ENCODE measurements around the gene SRGAP2B. TPM values are rescaled to one million over a fixed set of nuclear protein-coding genes. Genes with fewer than 3 reads are reported as not detected.
"Not testable (repeated sequence)": the region's sequence is repeated elsewhere in the genome, so short reads cannot be mapped to it uniquely, and the experiment has no call there.

The SRGAP2B gene
- total RNA-seq, 4 donors from 2014 or later: 11.8 to 44.6 (median 20.3) TPM

DNA sequence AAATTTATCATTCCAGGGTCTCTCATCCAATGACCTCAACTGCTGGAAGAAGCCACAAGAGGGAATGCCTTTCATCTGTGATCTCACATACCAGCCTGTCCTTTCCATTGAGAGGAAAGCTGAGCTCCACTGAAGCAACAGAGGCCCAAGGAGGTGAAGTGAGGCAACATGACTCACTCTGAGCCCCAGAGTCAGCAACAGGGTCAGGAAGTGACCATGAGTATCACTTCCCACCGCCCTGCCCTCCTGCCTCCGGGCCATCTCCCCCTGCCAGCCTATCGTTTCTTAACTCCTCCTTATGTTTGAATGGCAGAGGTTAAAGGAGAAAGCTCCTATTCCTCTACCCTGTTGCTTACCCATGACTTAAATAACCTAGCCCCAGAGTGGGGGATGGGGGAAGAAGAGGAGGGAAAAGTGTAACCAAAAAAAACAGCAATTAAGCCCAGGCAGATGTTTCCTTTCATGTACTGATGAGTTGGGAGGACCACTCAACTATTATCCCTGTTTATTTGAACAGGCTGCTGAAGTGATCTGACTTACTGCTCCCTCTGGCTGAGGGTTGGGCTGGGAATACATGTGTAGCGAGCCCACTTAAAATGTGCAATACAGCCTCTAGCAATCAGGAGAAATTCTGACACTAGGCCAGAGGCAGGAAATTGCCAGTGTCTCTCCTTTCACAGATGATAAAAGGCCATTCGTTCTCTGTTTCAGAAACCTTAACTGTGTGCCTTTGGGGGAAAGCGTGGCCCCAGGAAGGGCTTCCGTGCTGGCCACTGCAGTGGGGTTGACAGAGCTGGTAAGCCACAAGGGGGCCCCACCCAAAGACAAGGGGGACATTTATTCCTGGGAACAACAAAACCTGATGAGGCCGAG, 177.7 kb downstream of the SRGAP2B start:
- H3K4me1 ChIP-seq; intact Hi-C loops (cut with DNase I); H3K27me3 ChIP-seq; H3K36me3 ChIP-seq; DNase-seq (ENCODE audit: extremely low spot score); H3K27ac ChIP-seq (replicated peaks in 1 of 4); H3K4me3 ChIP-seq; H3K9me3 ChIP-seq: not testable (repeated sequence)
- WGBS: no CpG with 5 or more reads among the region's 8 CpGs

DNA sequence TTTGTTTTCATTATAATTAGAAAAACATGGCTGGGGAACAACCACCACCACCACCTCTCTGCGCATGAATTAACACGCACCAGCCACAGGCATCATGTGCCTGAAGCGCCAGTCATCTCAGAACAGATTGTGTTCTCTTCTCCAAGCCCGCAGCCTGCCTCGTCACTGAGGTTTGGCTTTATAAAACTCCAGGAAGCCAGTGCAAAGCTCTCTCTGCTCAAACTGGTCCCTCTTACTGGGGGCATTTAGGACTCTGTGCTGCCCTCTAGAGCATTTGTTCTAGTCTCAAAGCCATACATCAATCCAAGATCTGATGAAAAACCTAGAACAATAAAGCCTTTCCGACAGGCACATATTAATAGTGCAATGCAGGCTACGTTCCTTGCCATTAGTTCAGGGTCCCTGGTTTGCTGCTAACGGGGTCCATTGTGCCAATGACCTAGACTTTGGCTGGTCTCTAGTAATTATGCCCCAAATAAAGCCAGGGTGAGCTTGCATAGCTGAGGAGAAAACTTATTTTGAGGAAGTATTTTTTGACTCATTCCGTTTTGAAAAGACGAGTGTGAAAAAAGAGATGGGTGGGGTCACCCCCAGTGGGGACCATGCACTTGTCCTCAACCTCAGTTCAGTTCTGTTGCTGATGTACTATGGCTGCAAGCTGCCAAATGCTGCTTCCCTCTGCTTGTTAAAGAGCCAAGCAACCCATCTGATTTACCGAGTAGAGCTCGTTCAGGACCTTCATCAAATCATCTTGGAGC, 181.0 kb downstream of the SRGAP2B start:
- H3K4me3 ChIP-seq; intact Hi-C loops (cut with DNase I); H3K9me3 ChIP-seq: not testable (repeated sequence)

DNA sequence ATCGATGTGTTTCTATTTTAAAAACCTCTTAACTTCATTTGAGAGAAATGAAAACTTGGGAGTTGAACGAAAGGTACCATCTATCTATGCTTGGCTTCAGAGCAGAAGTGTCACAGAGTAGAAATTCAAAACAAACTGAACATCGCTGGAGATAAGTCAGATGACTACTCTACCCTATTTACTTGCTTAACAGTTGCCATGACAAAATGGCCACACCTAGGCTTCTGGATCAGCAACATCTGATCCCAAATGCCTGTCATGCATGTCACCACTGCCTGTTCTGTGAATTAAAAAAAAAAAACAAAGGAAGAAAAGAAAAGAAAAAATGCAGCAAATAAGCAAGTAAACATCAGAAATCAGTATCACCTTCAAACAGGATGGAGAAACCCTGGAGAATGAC, 181.7 kb downstream of the SRGAP2B start:
- H3K27me3 ChIP-seq; H3K4me1 ChIP-seq; H3K9me3 ChIP-seq; H3K4me3 ChIP-seq; DNase-seq (ENCODE audit: extremely low spot score); H3K27ac ChIP-seq (replicated peaks in 1 of 4); H3K36me3 ChIP-seq; intact Hi-C loops (cut with DNase I): not testable (repeated sequence)
- no CpG with 5 or more reads among the region's 3 CpGs for WGBS

More for the DNA sequence above, 181.0 kb downstream of the SRGAP2B start:
- 100% methylated on average over 2 of the region's 12 CpGs for WGBS
- H3K27ac ChIP-seq (replicated peaks in 1 of 4); H3K27me3 ChIP-seq; H3K36me3 ChIP-seq; DNase-seq (ENCODE audit: extremely low spot score); H3K4me1 ChIP-seq: not testable (repeated sequence)

DNA sequence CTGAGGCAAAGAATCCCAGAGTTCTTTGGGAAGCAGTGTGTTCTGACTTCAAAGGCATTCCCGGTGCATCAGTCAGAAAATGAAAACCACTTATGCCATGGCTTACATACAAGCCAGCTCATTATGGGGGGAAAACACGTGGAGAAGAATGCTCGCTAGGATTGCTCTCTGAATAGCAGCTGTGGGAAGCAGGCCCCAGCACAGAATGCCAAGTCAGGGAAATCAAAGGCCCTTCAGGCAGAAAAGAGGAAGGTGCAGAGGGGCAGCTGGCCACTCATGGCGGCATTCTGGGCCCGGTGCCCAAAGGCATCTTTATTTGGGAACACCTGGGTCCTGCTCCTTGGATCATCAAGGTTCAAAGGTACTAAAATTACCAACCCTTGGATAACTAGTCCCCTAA, 184.4 kb downstream of the SRGAP2B start:
- H3K4me3 ChIP-seq; H3K27me3 ChIP-seq; DNase-seq (ENCODE audit: extremely low spot score); intact Hi-C loops (cut with DNase I); H3K4me1 ChIP-seq; H3K27ac ChIP-seq (replicated peaks in 1 of 4); H3K36me3 ChIP-seq; H3K9me3 ChIP-seq: not testable (repeated sequence)
- WGBS: no CpG with 5 or more reads among the region's 5 CpGs

DNA sequence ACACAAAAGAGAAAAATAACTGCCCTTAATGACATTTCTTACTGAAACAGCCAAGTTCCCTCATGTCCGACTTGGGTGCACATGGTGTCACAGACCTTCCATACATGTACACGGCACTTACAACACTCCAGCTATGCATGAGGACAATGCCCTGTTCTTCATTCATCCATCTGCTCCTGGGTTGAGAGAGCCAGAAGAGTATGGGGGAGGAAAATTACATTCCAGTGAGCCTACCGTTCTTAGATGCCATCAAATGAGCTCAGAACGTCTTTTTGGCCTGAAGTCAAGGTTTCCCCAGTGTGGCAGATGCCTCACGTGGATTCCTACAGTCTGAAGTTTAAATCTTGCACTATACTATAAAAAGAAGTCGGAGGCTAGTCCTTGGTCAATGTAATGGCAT, 194.3 kb downstream of the SRGAP2B start:
- intact Hi-C loops (cut with DNase I); H3K9me3 ChIP-seq; H3K27ac ChIP-seq (replicated peaks in 1 of 4); H3K4me1 ChIP-seq; H3K36me3 ChIP-seq; H3K27me3 ChIP-seq; DNase-seq (ENCODE audit: extremely low spot score); H3K4me3 ChIP-seq: not testable (repeated sequence)
- no CpG with 5 or more reads among the region's 6 CpGs for WGBS

DNA sequence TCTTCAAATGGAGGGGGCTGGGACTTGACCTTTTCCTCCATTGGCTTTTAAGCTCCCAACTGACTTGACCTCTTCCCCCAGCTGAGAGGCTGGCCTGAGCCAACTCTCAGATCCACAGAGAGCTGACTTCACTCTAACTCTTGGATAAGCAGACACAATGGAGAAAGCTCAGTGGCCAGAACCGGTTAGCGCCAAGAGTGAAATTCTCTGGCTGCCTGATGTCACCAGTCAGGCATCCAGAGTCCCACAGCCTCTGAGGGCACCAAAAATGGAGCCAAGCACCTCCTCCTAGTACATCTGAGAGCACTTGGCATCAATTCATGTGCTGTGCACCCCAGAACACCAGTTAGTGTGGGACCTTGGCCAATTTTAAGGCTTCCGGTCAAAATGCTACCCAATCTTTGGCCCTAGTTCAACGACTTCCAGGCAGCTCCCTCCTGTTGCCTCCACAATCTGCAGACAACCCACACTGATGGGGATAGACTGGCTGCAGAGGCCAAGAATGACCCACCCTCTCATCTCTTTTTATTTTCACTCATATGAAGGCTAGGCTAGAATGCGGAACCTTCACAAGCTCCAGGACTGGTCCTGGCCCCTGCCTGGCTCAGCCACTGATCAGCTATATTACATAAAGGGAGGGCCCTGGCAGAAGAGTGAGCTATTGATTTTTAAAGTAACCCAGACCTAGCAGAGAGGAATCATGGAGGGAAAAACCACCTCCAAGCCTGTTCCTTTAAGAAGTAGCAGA, 200.5 kb downstream of the SRGAP2B start:
- intact Hi-C loops (cut with DNase I); H3K27ac ChIP-seq (replicated peaks in 1 of 4); H3K4me1 ChIP-seq; DNase-seq (ENCODE audit: extremely low spot score); H3K36me3 ChIP-seq; H3K4me3 ChIP-seq; H3K27me3 ChIP-seq; H3K9me3 ChIP-seq: not testable (repeated sequence)
- no CpG with 5 or more reads among the region's 5 CpGs for WGBS

DNA sequence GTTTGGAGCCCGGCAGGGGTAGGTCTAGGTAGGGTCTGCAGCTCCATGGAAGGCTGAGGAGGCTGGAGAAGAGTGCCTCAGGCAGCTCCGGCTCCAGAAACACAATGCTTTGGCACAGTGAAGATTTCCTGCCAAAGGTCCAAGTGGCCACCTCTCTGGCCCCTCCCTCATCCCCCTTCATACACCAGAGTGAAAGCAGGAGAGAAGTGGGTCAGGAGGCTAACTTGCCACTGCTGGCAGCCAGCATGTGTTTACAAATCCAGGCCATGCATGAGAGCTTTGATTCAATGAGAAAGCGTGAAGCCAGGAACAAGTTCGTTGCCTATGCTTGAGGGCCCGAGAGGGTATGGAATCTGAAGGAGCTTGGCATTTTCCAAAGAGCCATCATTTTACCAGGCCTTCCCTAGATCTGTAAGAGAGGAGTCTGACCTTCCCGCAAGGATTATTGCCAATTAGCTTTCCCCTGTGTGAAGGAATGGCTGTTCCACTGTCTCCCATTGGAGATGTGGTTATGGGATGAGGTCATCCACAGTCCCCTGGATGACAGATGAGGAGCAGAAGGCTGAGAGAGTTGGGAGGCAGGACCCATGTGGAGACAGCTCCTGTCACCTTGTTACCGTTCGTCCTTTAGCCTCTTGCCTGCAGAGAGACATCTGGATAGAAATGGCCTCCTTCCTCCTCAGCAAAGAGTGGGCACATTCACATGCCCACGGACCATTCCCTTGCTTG, 201.3 kb downstream of the SRGAP2B start:
- H3K27ac ChIP-seq (replicated peaks in 1 of 4); H3K27me3 ChIP-seq; H3K36me3 ChIP-seq; DNase-seq (ENCODE audit: extremely low spot score); H3K9me3 ChIP-seq; H3K4me1 ChIP-seq; H3K4me3 ChIP-seq; intact Hi-C loops (cut with DNase I): not testable (repeated sequence)
- 40% methylated on average over 2 of the region's 9 CpGs for WGBS

DNA sequence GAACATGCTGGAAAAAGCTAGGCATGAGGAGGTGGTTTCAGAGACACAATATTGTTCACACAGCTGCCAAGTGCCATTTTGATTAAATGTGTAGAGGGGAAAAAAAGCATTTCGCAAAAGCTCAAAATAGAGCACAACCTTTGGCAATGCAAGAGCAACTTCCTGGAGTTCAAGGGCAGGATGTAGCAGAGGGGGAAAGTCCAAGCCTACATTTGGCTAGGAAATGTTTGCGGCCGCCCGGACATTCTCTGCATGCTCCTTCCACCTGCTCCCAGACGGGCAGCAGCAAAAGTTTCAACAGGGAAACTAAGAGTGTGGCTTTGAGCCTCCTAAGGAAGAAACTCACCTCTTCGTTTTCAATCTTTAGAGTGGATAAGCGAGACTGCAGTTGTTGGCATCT, 202.1 kb downstream of the SRGAP2B start:
- H3K9me3 ChIP-seq; H3K4me3 ChIP-seq; H3K27me3 ChIP-seq; H3K36me3 ChIP-seq; intact Hi-C loops (cut with DNase I); H3K4me1 ChIP-seq; DNase-seq (ENCODE audit: extremely low spot score); H3K27ac ChIP-seq (replicated peaks in 1 of 4): not testable (repeated sequence)
- WGBS: no CpG with 5 or more reads among the region's 7 CpGs

DNA sequence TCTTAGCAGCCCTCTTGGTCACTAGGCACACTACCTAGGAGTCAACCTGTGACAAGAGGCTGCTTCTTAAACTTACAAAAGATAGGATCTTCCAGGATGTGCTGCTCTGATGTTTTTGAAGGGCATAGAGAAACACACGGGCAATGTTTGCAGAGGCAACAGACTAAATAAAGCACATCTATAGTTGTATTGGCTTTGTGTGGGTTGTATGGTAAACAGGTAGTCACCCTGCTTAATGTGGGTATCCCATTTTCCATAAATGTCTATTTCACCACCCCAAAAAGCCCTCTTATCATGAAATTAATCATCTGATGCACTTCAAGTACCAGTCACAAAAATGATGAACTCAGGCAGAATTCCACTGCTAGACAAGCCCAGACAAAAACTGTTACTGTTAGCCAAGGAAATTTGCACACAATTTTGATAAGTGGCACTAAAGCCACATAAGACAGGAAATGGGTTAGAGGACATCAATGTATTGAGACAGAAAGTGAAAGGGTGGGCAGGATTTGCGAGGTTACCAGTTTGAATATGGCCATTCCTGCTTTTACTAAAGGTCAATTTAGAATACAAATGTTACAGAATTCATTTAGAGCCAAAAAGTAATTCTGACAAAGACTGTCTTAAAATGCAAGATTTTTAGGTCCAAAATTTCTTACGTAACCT, 205.5 kb downstream of the SRGAP2B start:
- no CpG with 5 or more reads among the region's 3 CpGs for WGBS
- H3K9me3 ChIP-seq: not testable (repeated sequence)

DNA sequence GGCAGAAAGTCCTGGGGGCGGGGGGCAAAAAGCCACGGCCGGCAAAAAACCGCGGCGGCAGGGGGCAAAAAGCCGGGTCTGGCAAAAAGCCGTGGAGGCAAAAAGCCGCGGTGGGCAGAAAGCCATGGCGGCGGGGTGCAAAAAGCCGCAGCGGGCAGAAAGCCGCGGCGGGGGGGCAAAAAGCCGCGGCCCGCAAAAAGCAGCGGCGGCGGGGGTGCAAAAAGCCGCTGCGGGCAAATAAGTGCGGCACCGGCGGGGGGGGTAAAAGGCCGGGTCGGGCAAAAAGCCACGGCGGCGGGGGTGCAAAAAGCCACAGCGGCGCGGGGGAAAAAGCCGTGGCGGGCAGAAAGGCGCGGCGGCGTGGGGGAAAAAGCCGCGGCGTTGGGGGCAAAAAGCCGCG, 212.1 kb downstream of the SRGAP2B start:
- Histone ChIP-seq H3K27me3 (peaks cover 0 to 10% (median 4%) of the 10 kb centered on the region in 4 donors), H3K4me3 (peak overlapping the region; percentile 8 to 64 (median 58)), H3K4me1 (peaks cover 0 to 10% (median 4%) of the 10 kb centered on the region in 4 donors)
- no CpG with 5 or more reads among the region's 47 CpGs for WGBS
- intact Hi-C loops (cut with DNase I); H3K27ac ChIP-seq (replicated peaks in 1 of 4); H3K9me3 ChIP-seq; H3K36me3 ChIP-seq: not testable (repeated sequence)
- peak; percentile 87 for DNase-seq (ENCODE audit: extremely low spot score)

More for the DNA sequence above, 205.5 kb downstream of the SRGAP2B start:
- H3K4me1 ChIP-seq; H3K27me3 ChIP-seq; H3K4me3 ChIP-seq; H3K36me3 ChIP-seq; DNase-seq (ENCODE audit: extremely low spot score); H3K27ac ChIP-seq (replicated peaks in 1 of 4); intact Hi-C loops (cut with DNase I): not testable (repeated sequence)

DNA sequence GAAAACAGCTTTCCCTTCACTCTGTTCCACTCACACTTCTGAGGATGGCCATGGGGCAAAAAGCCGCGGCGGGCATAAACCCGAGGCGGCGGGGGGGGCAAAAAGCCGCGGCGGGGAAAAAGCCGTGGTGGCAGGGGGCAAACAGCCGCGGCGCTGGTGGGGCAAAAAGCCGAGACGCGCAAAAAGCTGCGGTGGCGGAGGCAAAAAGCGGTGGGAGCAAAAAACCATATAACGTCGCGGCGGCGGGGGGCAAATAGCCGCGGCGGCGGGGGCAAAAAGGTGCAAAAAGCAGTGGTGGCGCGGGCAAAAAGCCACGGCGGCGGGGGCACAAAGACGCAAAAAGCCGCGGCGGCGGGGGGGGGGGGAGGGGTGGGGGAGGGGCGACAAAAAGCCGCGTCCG, 212.8 kb downstream of the SRGAP2B start:
- H3K4me3 ChIP-seq: peak overlapping the region in 1 of 4 donors; percentile 56
- H3K36me3 ChIP-seq; intact Hi-C loops (cut with DNase I): not testable (repeated sequence)

More for the DNA sequence above, 212.8 kb downstream of the SRGAP2B start:
- DNase-seq (ENCODE audit: extremely low spot score); H3K27ac ChIP-seq (replicated peaks in 1 of 4); H3K9me3 ChIP-seq: not testable (repeated sequence)
- Histone ChIP-seq H3K4me1 (peaks cover 0 to 10% (median 4%) of the 10 kb centered on the region in 4 donors), H3K27me3 (peaks cover 0 to 10% (median 4%) of the 10 kb centered on the region in 4 donors)
- 6% methylated on average over 17 of the region's 42 CpGs for WGBS

All from esophagus muscularis mucosa (tissue), 4 donors.